Ramos (cell line): ENCODE measurements around the gene EDNRA.

Experiments used
- in situ Hi-C: fragments of 300-500 bp; cut with MboI; formaldehyde crosslinking; loops from one replicate; pipeline ENCODE4 v1.14.3; 2022; ENCODE audit warnings: low sequenced_read_pairs; ENCODE audit not compliant: unreplicated experiment

The EDNRA gene

GRCh38 chr4:147494301-147494700 lies 13.4 kb downstream of the EDNRA start:
- in situ Hi-C loops: no loop called here

- in situ Hi-C loops: no loop called here
These were observed 15.6 kb downstream of the EDNRA start for GRCh38 chr4:147496500-147496899.

GRCh38 chr4:147498031-147498660 lies 17.2 kb downstream of the EDNRA start:
- in situ Hi-C loops: no loop called here

- in situ Hi-C loops: no loop called here
These were observed 27.4 kb downstream of the EDNRA start for GRCh38 chr4:147508346-147508745.

- in situ Hi-C loops: no loop called here
These were observed 28.5 kb downstream of the EDNRA start for GRCh38 chr4:147509386-147509785.

GRCh38 chr4:147510962-147511668 lies 30.2 kb downstream of the EDNRA start:
- in situ Hi-C loops: no loop called here

GRCh38 chr4:147513091-147513490 lies 32.2 kb downstream of the EDNRA start:
- in situ Hi-C loops: no loop called here

GRCh38 chr4:147513952-147514351 lies 33.1 kb downstream of the EDNRA start:
- in situ Hi-C loops: no loop called here

GRCh38 chr4:147515220-147515936 lies 34.5 kb downstream of the EDNRA start:
- in situ Hi-C loops: no loop called here

- in situ Hi-C loops: no loop called here
These were observed 35.2 kb downstream of the EDNRA start for GRCh38 chr4:147516133-147516532.

GRCh38 chr4:147518086-147518485 lies 37.2 kb downstream of the EDNRA start:
- in situ Hi-C loops: no loop called here

GRCh38 chr4:147518846-147519767 lies 38.2 kb downstream of the EDNRA start:
- in situ Hi-C loops: no loop called here

GRCh38 chr4:147524601-147525000 lies 43.7 kb downstream of the EDNRA start:
- in situ Hi-C loops: no loop called here

- in situ Hi-C loops: loop anchor here (25.0 kb wide), 1 partner anchor 337 kb away; no protein-coding TSS in a partner anchor
These were observed 44.8 kb downstream of the EDNRA start for GRCh38 chr4:147525494-147526271.

GRCh38 chr4:147526272-147526654 lies 45.4 kb downstream of the EDNRA start:
- in situ Hi-C loops: loop anchor here (25.0 kb wide), 1 partner anchor 336 kb away; no protein-coding TSS in a partner anchor

- in situ Hi-C loops: loop anchor here (25.0 kb wide), 1 partner anchor 334 kb away; no protein-coding TSS in a partner anchor
These were observed 47.2 kb downstream of the EDNRA start for GRCh38 chr4:147528054-147528453.

- in situ Hi-C loops: loop anchor here (25.0 kb wide), 1 partner anchor 332 kb away; no protein-coding TSS in a partner anchor
These were observed 49.2 kb downstream of the EDNRA start for GRCh38 chr4:147530134-147530533.

- in situ Hi-C loops: loop anchor here (25.0 kb wide), 1 partner anchor 332 kb away; no protein-coding TSS in a partner anchor
These were observed 49.8 kb downstream of the EDNRA start for GRCh38 chr4:147530723-147531122.

GRCh38 chr4:147532896-147533295 lies 52.0 kb downstream of the EDNRA start:
- in situ Hi-C loops: loop anchor here (25.0 kb wide), 1 partner anchor 329 kb away; no protein-coding TSS in a partner anchor
